Peyer's patch (tissue), 4 donors: Measurements from ENCODE around the gene SLC34A3. TPM values are rescaled to one million over a fixed set of nuclear protein-coding genes. Genes with fewer than 3 reads are reported as not detected.

Experiments used
- DNase-seq, 3 donors: peaks; one replicate each; pipeline ENCODE4 v3.0.0-alpha.2; 2017 to 2019
- H3K27ac ChIP-seq, 4 donors: fragments of 200-600 bp; sonication (generic); one replicate each; pipeline ENCODE4 v1.5.1; 2016 to 2019
- H3K27me3 ChIP-seq, 2 donors: fragments of 200-600 bp; sonication (generic); one replicate each; pipeline ENCODE4 v1.5.1; 2019
- H3K36me3 ChIP-seq, 3 donors: fragments of 200-600 bp; sonication (generic); one replicate each; pipeline ENCODE4 v1.5.1; 2016 to 2019
- H3K4me1 ChIP-seq, 4 donors: fragments of 200-600 bp; sonication (generic); one replicate each; pipeline ENCODE4 v1.5.1; 2016 to 2019
- H3K4me3 ChIP-seq, 4 donors: fragments of 200-600 bp; sonication (generic); 1 replicate in 3 of 4; 2 replicates in 1 of 4; pipeline ENCODE4 v1.5.1; 2016 to 2019; ENCODE audit warnings: mild to moderate bottlenecking in 1 of 4
- H3K9me3 ChIP-seq, 4 donors: fragments of 200-600 bp; sonication (generic); one replicate each; pipeline ENCODE4 v1.5.1; 2016 to 2019; ENCODE audit warnings: mild to moderate bottlenecking in 1 of 4
- CTCF ChIP-seq, 6 experiments: fragments of 450-650 bp in 4 of 6; fragments of 200-600 bp in 2 of 6; sonication (generic) in 1 of 6; IDR thresholded peaks; one replicate each; pipeline ENCODE4 v1.5.1; 2017 to 2019; ENCODE audit warnings: antibody characterized with exemption in 6 of 6, mild to moderate bottlenecking in 3 of 6, moderate library complexity in 1 of 6
- POLR2A ChIP-seq, 2 donors: fragments of 450-650 bp; IDR thresholded peaks; one replicate each; pipeline ENCODE4 v1.5.1; 2017; ENCODE audit warnings: antibody characterized with exemption in 2 of 2, mild to moderate bottlenecking in 2 of 2, moderate library complexity in 2 of 2
- total RNA-seq, 4 donors: library from RNA; depleted of rRNA; stranded (reverse); fragments of >200 nt; gene quantifications; one replicate each; pipeline ENCODE4 v1.1.0, GENCODE V29; 2016

The SLC34A3 gene
- total RNA-seq, 4 donors from 2014 or later = 4.0 to 14.8 (median 13.3) TPM; not detected in 1

- Histone ChIP-seq H3K36me3 (peaks cover 0 to 14% (median 0%) of the 10 kb centered on the region in 3 donors), H3K27ac (no peak overlapping the region), H3K4me3 (no peak overlapping the region), H3K4me1 (peaks cover 0 to 18% (median 0%) of the 10 kb centered on the region in 4 donors), H3K27me3 (no peaks in the 10 kb centered on the region), H3K9me3 (no peaks in the 10 kb centered on the region)
- DNase-seq = no peak
- TF ChIP-seq CTCF (IDR thresholded peaks at IDR 0.05) (no peak), POLR2A (IDR thresholded peaks at IDR 0.05) (no peak)
These were observed 16.6 kb downstream of the SLC34A3 start for GRCh38 chr9:137247135-137247915.

- no peaks in the 10 kb centered on the region for H3K9me3 ChIP-seq
- no peaks in the 10 kb centered on the region for H3K27me3 ChIP-seq
- H3K4me1 ChIP-seq = peaks cover 0 to 13% (median 0%) of the 10 kb centered on the region in 4 donors
- DNase-seq = no peak
- H3K36me3 ChIP-seq = peaks cover 0 to 9% (median 0%) of the 10 kb centered on the region in 3 donors
- H3K27ac ChIP-seq = no peak overlapping the region
- H3K4me3 ChIP-seq = no peak overlapping the region
- no peak for TF ChIP-seq CTCF (IDR thresholded peaks at IDR 0.05)
- no peak for TF ChIP-seq POLR2A (IDR thresholded peaks at IDR 0.05)
These were observed 17.1 kb downstream of the SLC34A3 start for GRCh38 chr9:137247916-137248175.

- Histone ChIP-seq H3K4me3 (no peak overlapping the region), H3K27me3 (no peaks in the 10 kb centered on the region), H3K36me3 (no peaks in the 10 kb centered on the region), H3K9me3 (no peaks in the 10 kb centered on the region), H3K4me1 (peaks cover 0 to 14% (median 5%) of the 10 kb centered on the region in 4 donors), H3K27ac (no peak overlapping the region)
- no peak for DNase-seq
- no peak for TF ChIP-seq CTCF (IDR thresholded peaks at IDR 0.05)
- TF ChIP-seq POLR2A (IDR thresholded peaks at IDR 0.05) = no peak
These were observed 19.9 kb downstream of the SLC34A3 start for GRCh38 chr9:137250329-137251193.

GRCh38 chr9:137251194-137251461 is 20.4 kb downstream of the SLC34A3 start, which contains the start of gene STPG3:
Gene STPG3 (plus strand): TSS chr9:137251286. CDS start chr9:137251287, 1 bp downstream.
- Histone ChIP-seq H3K4me1 (peaks cover under 1 to 19% (median 7%) of the 10 kb centered on the region in 4 donors), H3K36me3 (no peaks in the 10 kb centered on the region), H3K27ac (no peak within 1 kb of the TSS), H3K4me3 (no peak within 1 kb of the TSS), H3K9me3 (no peaks in the 10 kb centered on the region), H3K27me3 (no peaks in the 10 kb centered on the region)
- TF ChIP-seq CTCF (IDR thresholded peaks at IDR 0.05) (no peak), POLR2A (IDR thresholded peaks at IDR 0.05) (no peak)
- DNase-seq = no peak

- H3K4me1 ChIP-seq = peaks cover 4 to 24% (median 12%) of the 10 kb centered on the region in 4 donors
- H3K9me3 ChIP-seq = no peaks in the 10 kb centered on the region
- no peak overlapping the region for H3K4me3 ChIP-seq
- no peak overlapping the region for H3K27ac ChIP-seq
- no peaks in the 10 kb centered on the region for H3K36me3 ChIP-seq
- no peak for TF ChIP-seq POLR2A (IDR thresholded peaks at IDR 0.05)
- TF ChIP-seq CTCF (IDR thresholded peaks at IDR 0.05) = no peak
- no peak for DNase-seq
- H3K27me3 ChIP-seq = no peaks in the 10 kb centered on the region
These were observed 21.0 kb downstream of the SLC34A3 start for GRCh38 chr9:137251490-137252268.
